Neural cell (in vitro differentiated cells): ENCODE data around the gene CCDC68. TPM values are rescaled to one million over a fixed set of nuclear protein-coding genes. Genes with fewer than 3 reads are reported as not detected.

Experiments used
- H2AFZ ChIP-seq: fragments of 200-600, 300-800 bp; sonication (generic), shearing (Covaris generic); 2 replicates; pipeline ENCODE4 v1.6.0; 2014; ENCODE audit warnings: low read depth, mild to moderate bottlenecking, antibody characterized with exemption, low read length, moderate library complexity
- H3F3A ChIP-seq: fragments of 200-600 bp; shearing (Covaris generic); 2 replicates; pipeline ENCODE4 v1.6.1; 2016; ENCODE audit warnings: mild to moderate bottlenecking, moderate library complexity, mixed read lengths, antibody characterized with exemption, low read length; ENCODE audit not compliant: insufficient read depth, poor library complexity, severe bottlenecking
- H3K27ac ChIP-seq: fragments of 200-600, 300-800 bp; sonication (generic), shearing (Covaris generic); 2 replicates; pipeline ENCODE4 v1.5.1; 2014; ENCODE audit warnings: mild to moderate bottlenecking, low read length, moderate library complexity
- H3K27me3 ChIP-seq: fragments of 300-800, 200-600 bp; sonication (generic), shearing (Covaris generic); 2 replicates; pipeline ENCODE4 v1.6.0; 2014; ENCODE audit warnings: mild to moderate bottlenecking, low read depth, low read length, moderate library complexity; ENCODE audit not compliant: insufficient read depth
- H3K36me3 ChIP-seq: fragments of 300-800, 200-600 bp; sonication (generic), shearing (Covaris generic); 2 replicates; pipeline ENCODE4 v1.5.1; 2014; ENCODE audit warnings: mild to moderate bottlenecking, antibody characterized with exemption, low read length, moderate library complexity; ENCODE audit not compliant: insufficient read depth
- H3K4me2 ChIP-seq: fragments of 300-800, 200-600 bp; sonication (generic), shearing (Covaris generic); 2 replicates; pipeline ENCODE4 v1.6.0; 2014; ENCODE audit warnings: mild to moderate bottlenecking, low read length
- H3K4me3 ChIP-seq: fragments of 300-800, 200-600 bp; sonication (generic), shearing (Covaris generic); 2 replicates; pipeline ENCODE4 v1.5.1; 2014; ENCODE audit warnings: mild to moderate bottlenecking, low read length, moderate library complexity
- H3K79me2 ChIP-seq: fragments of 200-600 bp; shearing (Covaris generic); replicated peaks from 2 replicates; pipeline ENCODE4 v1.6.0; 2014; ENCODE audit warnings: mild to moderate bottlenecking, low read length, moderate library complexity; ENCODE audit not compliant: insufficient read depth
- H3K9ac ChIP-seq: fragments of 300-800, 200-600 bp; sonication (generic), shearing (Covaris generic); 2 replicates; pipeline ENCODE4 v1.6.1; 2016; ENCODE audit warnings: mild to moderate bottlenecking, low read length, mixed read lengths
- H3K9me2 ChIP-seq: fragments of 200-600 bp; shearing (Covaris generic); 2 replicates; pipeline ENCODE4 v1.6.1; 2016; ENCODE audit warnings: mild to moderate bottlenecking, low read length, mixed read lengths; ENCODE audit not compliant: insufficient read depth
- H3K9me3 ChIP-seq: fragments of 200-600, 300-800 bp; sonication (generic), shearing (Covaris generic); 2 replicates; pipeline ENCODE4 v1.6.1; 2016; ENCODE audit warnings: mild to moderate bottlenecking, mixed run types, low read length, moderate library complexity, mixed read lengths
- H4K20me1 ChIP-seq: fragments of 200-600 bp; shearing (Covaris generic); 2 replicates; pipeline ENCODE4 v1.6.1; 2016; ENCODE audit warnings: mild to moderate bottlenecking, mixed run types; ENCODE audit not compliant: insufficient read depth
- CTCF ChIP-seq: fragments of 450-650 bp; IDR thresholded peaks from 2 replicates; pipeline ENCODE4 v1.5.1; 2014; ENCODE audit warnings: antibody characterized with exemption, mild to moderate bottlenecking, moderate library complexity; ENCODE audit not compliant: poor library complexity, severe bottlenecking
- EP300 ChIP-seq: fragments of 450-650 bp; conservative IDR thresholded peaks from 2 replicates; pipeline ENCODE4 v1.6.1; 2014; ENCODE audit warnings: antibody characterized with exemption, mild to moderate bottlenecking, moderate library complexity; ENCODE audit not compliant: poor library complexity, severe bottlenecking
- EZH2 ChIP-seq: fragments of 200-600, 300-800 bp; shearing (Covaris generic), sonication (generic); IDR thresholded peaks from 2 replicates; pipeline ENCODE4 v1.6.1; 2014; ENCODE audit warnings: antibody characterized with exemption, low read length, borderline replicate concordance, mild to moderate bottlenecking; ENCODE audit not compliant: insufficient read depth, poor library complexity, severe bottlenecking
- MXI1 ChIP-seq: fragments of 450-650 bp; conservative IDR thresholded peaks from 2 replicates; pipeline ENCODE4 v1.6.1; 2014; ENCODE audit warnings: antibody characterized with exemption, mild to moderate bottlenecking; ENCODE audit not compliant: poor library complexity, severe bottlenecking
- POLR2AphosphoS5 ChIP-seq: IDR thresholded peaks from 2 replicates; pipeline ENCODE4 v1.6.1; 2012
- RAD21 ChIP-seq: fragments of 450-650 bp; conservative IDR thresholded peaks from 2 replicates; pipeline ENCODE4 v1.6.1; 2014; ENCODE audit warnings: antibody characterized with exemption, mild to moderate bottlenecking, moderate library complexity
- REST ChIP-seq: IDR thresholded peaks from 2 replicates; pipeline ENCODE4 v1.6.1; 2012; ENCODE audit warnings: borderline replicate concordance
- SMC3 ChIP-seq: fragments of 450-650 bp; conservative IDR thresholded peaks from 2 replicates; pipeline ENCODE4 v1.6.1; 2014; ENCODE audit warnings: antibody characterized with exemption, mild to moderate bottlenecking, moderate library complexity; ENCODE audit not compliant: poor library complexity
- TAF1 ChIP-seq: IDR thresholded peaks from 2 replicates; pipeline ENCODE4 v1.6.1; 2012; ENCODE audit warnings: low read depth
- polyA plus RNA-seq: library from polyadenylated mRNA; depleted of rRNA; stranded (reverse); fragments of >200 nt; gene quantifications from 2 replicates; pipeline ENCODE4 v1.2.3, GENCODE V29; 2014

CCDC68 gene
- polyA plus RNA-seq, 1 donor from 2014 or later: 0.30 TPM

GRCh38 chr18:54923339-54923956 lies 35.8 kb downstream of the CCDC68 start:
- H4K20me1 ChIP-seq: no peaks in the 10 kb centered on the region
- no peaks in the 10 kb centered on the region for H3K9me3 ChIP-seq
- no peaks in the 10 kb centered on the region for H3K9me2 ChIP-seq
- H2AFZ ChIP-seq: no peak overlapping the region
- H3F3A ChIP-seq: no peaks in the 10 kb centered on the region
- H3K4me2 ChIP-seq: no peak overlapping the region
- TF ChIP-seq SMC3: no peak
- no peaks in the 10 kb centered on the region for H3K27me3 ChIP-seq
- H3K36me3 ChIP-seq: no peaks in the 10 kb centered on the region
- no peaks in the 10 kb centered on the region for H3K79me2 ChIP-seq
- H3K4me3 ChIP-seq: no peak overlapping the region
- no peak overlapping the region for H3K9ac ChIP-seq
- no peak overlapping the region for H3K27ac ChIP-seq

- H3K9me2 ChIP-seq: no peaks in the 10 kb centered on the region
- no peak overlapping the region for H3K4me3 ChIP-seq
- H3K36me3 ChIP-seq: no peaks in the 10 kb centered on the region
- H3K4me2 ChIP-seq: no peak overlapping the region
- H4K20me1 ChIP-seq: no peaks in the 10 kb centered on the region
- H3F3A ChIP-seq: no peaks in the 10 kb centered on the region
- H3K9ac ChIP-seq: no peak overlapping the region
- H3K27me3 ChIP-seq: no peaks in the 10 kb centered on the region
- H2AFZ ChIP-seq: no peak overlapping the region
- H3K9me3 ChIP-seq: no peaks in the 10 kb centered on the region
- no peaks in the 10 kb centered on the region for H3K79me2 ChIP-seq
- no peak overlapping the region for H3K27ac ChIP-seq
- TF ChIP-seq REST: no peak
- no peak for TF ChIP-seq TAF1
- TF ChIP-seq CTCF: no peak
- no peak for TF ChIP-seq POLR2AphosphoS5
- no peak for TF ChIP-seq EZH2
- no peak for TF ChIP-seq MXI1
- no peak for TF ChIP-seq EP300
- no peak for TF ChIP-seq RAD21
- no peak for TF ChIP-seq SMC3
These were observed 39.8 kb downstream of the CCDC68 start for GRCh38 chr18:54919412-54919811.

- peaks cover 4% of the 10 kb centered on the region for H3F3A ChIP-seq
- no peaks in the 10 kb centered on the region for H3K27me3 ChIP-seq
- no peak overlapping the region for H3K27ac ChIP-seq
- no peaks in the 10 kb centered on the region for H3K9me2 ChIP-seq
- no peak for TF ChIP-seq REST
- no peak for TF ChIP-seq EZH2
- TF ChIP-seq RAD21: no peak
- no peak overlapping the region for H3K4me2 ChIP-seq
- no peak overlapping the region for H3K9ac ChIP-seq
- no peak overlapping the region for H2AFZ ChIP-seq
- no peaks in the 10 kb centered on the region for H3K9me3 ChIP-seq
- no peaks in the 10 kb centered on the region for H3K36me3 ChIP-seq
- H3K79me2 ChIP-seq: no peaks in the 10 kb centered on the region
- H3K4me3 ChIP-seq: no peak overlapping the region
- H4K20me1 ChIP-seq: no peaks in the 10 kb centered on the region
These were observed 41.2 kb downstream of the CCDC68 start for GRCh38 chr18:54918060-54918459.
